GM23248 (cell line): ENCODE results near the gene PNPLA1.

Experiments used
- EZH2 ChIP-seq: fragments of 200-600 bp; sonication (generic); IDR thresholded peaks from 2 replicates; pipeline ENCODE4 v1.6.1; 2018; ENCODE audit warnings: antibody characterized with exemption, mild to moderate bottlenecking; ENCODE audit not compliant: insufficient read depth, poor library complexity, severe bottlenecking
- EZH2phosphoT487 ChIP-seq: fragments of 200-600 bp; sonication (generic); IDR thresholded peaks from 2 replicates; pipeline ENCODE4 v1.6.1; 2018; ENCODE audit warnings: antibody characterized with exemption, moderate library complexity, mild to moderate bottlenecking, low read depth; ENCODE audit not compliant: insufficient read depth

GRCh38 chr6:36335465-36336207 lies 65.8 kb downstream of the PNPLA1 start:
- TF ChIP-seq EZH2 (no peak), EZH2phosphoT487 (no peak)
